Keratinocyte (primary cell): ENCODE measurements around the gene TMEM9. TPM values are rescaled to one million over a fixed set of nuclear protein-coding genes. Genes with fewer than 3 reads are reported as not detected.

Experiments used
- DNase-seq: peaks from one replicate; pipeline ENCODE4 v3.0.0-alpha.2; 2011; ENCODE audit warnings: low read depth, missing footprints, low spot score
- FAIRE-seq: peaks from 2 replicates; lab custom pipeline; 2011; peaks lifted over from hg19 to GRCh38; lab: Jason Lieb, UNC
- H2AFZ ChIP-seq: 2 replicates; pipeline ENCODE4 v1.6.0; 2012; ENCODE audit warnings: low read length, control low read depth, inconsistent platforms; ENCODE audit not compliant: control insufficient read depth
- H3K27ac ChIP-seq: 2 replicates; pipeline ENCODE4 v1.5.1; 2011; ENCODE audit warnings: low read length; ENCODE audit not compliant: control insufficient read depth, insufficient read depth
- H3K27me3 ChIP-seq: 3 replicates; pipeline ENCODE4 v1.6.0; 2011; ENCODE audit warnings: low read length; ENCODE audit not compliant: control insufficient read depth, insufficient read depth; ENCODE audit errors: extremely low read depth
- H3K36me3 ChIP-seq, 2 experiments: 2 replicates in 1 of 2; 3 replicates in 1 of 2; pipeline ENCODE4 v1.5.1; 2011; ENCODE audit warnings: low read length in 2 of 2, mild to moderate bottlenecking in 1 of 2; ENCODE audit not compliant: control insufficient read depth in 2 of 2, insufficient read depth in 2 of 2; ENCODE audit errors: extremely low read depth in 1 of 2
- H3K4me1 ChIP-seq: 3 replicates; pipeline ENCODE4 v1.5.1; 2011; ENCODE audit warnings: low read length; ENCODE audit not compliant: control insufficient read depth, insufficient read depth; ENCODE audit errors: extremely low read depth
- H3K4me2 ChIP-seq: 3 replicates; pipeline ENCODE4 v1.6.0; 2011; ENCODE audit warnings: low read depth, low read length; ENCODE audit not compliant: control insufficient read depth, insufficient read depth; ENCODE audit errors: extremely low read depth
- H3K4me3 ChIP-seq, 3 experiments: fragments of 200-600 bp in 1 of 3; sonication (generic) in 1 of 3; 2 replicates in 2 of 3; 3 replicates in 1 of 3; pipeline ENCODE4 v1.5.1; 2011 to 2016; ENCODE audit warnings: low read length in 3 of 3, mild to moderate bottlenecking in 3 of 3, control low read depth in 2 of 3, inconsistent platforms in 1 of 3, low read depth in 1 of 3, mixed read lengths in 1 of 3, mixed run types in 1 of 3, moderate library complexity in 1 of 3; ENCODE audit not compliant: control insufficient read depth in 2 of 3, insufficient read depth in 2 of 3; ENCODE audit errors: extremely low read depth in 1 of 3
- H3K79me2 ChIP-seq: 2 replicates; pipeline ENCODE4 v1.6.0; 2012; ENCODE audit warnings: low read length; ENCODE audit not compliant: control insufficient read depth, insufficient read depth
- H3K9ac ChIP-seq: 3 replicates; pipeline ENCODE4 v1.6.0; 2011; ENCODE audit warnings: low read length; ENCODE audit not compliant: control insufficient read depth, insufficient read depth; ENCODE audit errors: extremely low read depth
- H3K9me1 ChIP-seq: 3 replicates; pipeline ENCODE4 v1.6.0; 2011; ENCODE audit warnings: low read length; ENCODE audit not compliant: control insufficient read depth, insufficient read depth; ENCODE audit errors: extremely low read depth
- H3K9me3 ChIP-seq: 2 replicates; pipeline ENCODE4 v1.5.1; 2012; ENCODE audit warnings: low read depth, low read length; ENCODE audit not compliant: control insufficient read depth
- H4K20me1 ChIP-seq: 3 replicates; pipeline ENCODE4 v1.6.0; 2011; ENCODE audit warnings: low read length; ENCODE audit not compliant: control insufficient read depth, insufficient read depth; ENCODE audit errors: extremely low read depth
- CTCF ChIP-seq, 3 experiments: IDR thresholded peaks in 1 of 3; conservative IDR thresholded peaks in 1 of 3; optimal IDR thresholded peaks in 1 of 3; 2 replicates in 2 of 3; 3 replicates in 1 of 3; pipeline versions ENCODE3 to v1.5.1; 2011; ENCODE audit warnings: low read length in 3 of 3, mild to moderate bottlenecking in 3 of 3, moderate library complexity in 2 of 3, control low read depth in 1 of 3, inconsistent platforms in 1 of 3; ENCODE audit not compliant: insufficient read depth in 2 of 3; ENCODE audit errors: extremely low read depth in 1 of 3
- EZH2 ChIP-seq: IDR thresholded peaks from one replicate; pipeline ENCODE4 v1.6.1; 2012; ENCODE audit warnings: inconsistent platforms, mild to moderate bottlenecking, low read length, moderate library complexity
- dilution Hi-C: fragments of 300-500 bp; cut with MboI; formaldehyde crosslinking; loops from one replicate; pipeline ENCODE4 v1.7.0; 2020; ENCODE audit warnings: low sequenced_read_pairs; ENCODE audit not compliant: extremely low pct_ligation_motif_present
- polyA plus RNA-seq, 5 experiments: library from polyadenylated mRNA; depleted of rRNA in 3 of 5; stranded (reverse) in 3 of 5; stranded (forward) in 1 of 5; unstranded in 1 of 5; fragments of >200 nt; gene quantifications; 1 replicate in 1 of 5; 2 replicates in 3 of 5; 3 replicates in 1 of 5; pipeline versions ENCODE4 v1.2.1 to v1.2.3, GENCODE V29; 2011 to 2012; ENCODE audit warnings: missing spikeins in 2 of 5, low read depth in 1 of 5, low replicate concordance in 1 of 5

Gene TMEM9
- polyA plus RNA-seq, 1 donor (not counting 4 experiments of a cell fraction or from before 2014, with no cell fraction given), result 56.0 TPM

- dilution Hi-C loops, result no loop called here
- FAIRE-seq (no peak), DNase-seq (no peak)
- no peaks in the 10 kb centered on the region for H3K27me3 ChIP-seq
- no peak overlapping the region for H3K4me2 ChIP-seq
- H3K9ac ChIP-seq, result no peak overlapping the region
- no peaks in the 10 kb centered on the region for H4K20me1 ChIP-seq
- H2AFZ ChIP-seq, result no peak overlapping the region
- H3K4me3 ChIP-seq, result no peak overlapping the region
- peaks cover 3% of the 10 kb centered on the region for H3K4me1 ChIP-seq
- H3K9me3 ChIP-seq, result no peaks in the 10 kb centered on the region
- H3K36me3 ChIP-seq, result peaks cover 0 to 6% of the 10 kb centered on the region in 2 experiments
- H3K9me1 ChIP-seq, result no peaks in the 10 kb centered on the region
- H3K27ac ChIP-seq, result no peak overlapping the region
- no peak for TF ChIP-seq EZH2
- no peak for TF ChIP-seq CTCF (optimal IDR thresholded peaks at IDR 0.05 in 1 of 3, IDR thresholded peaks at IDR 0.05 in 1 of 3, conservative IDR thresholded peaks at IDR 0.05 in 1 of 3; ENCODE audit: extremely low read depth in 1 of 3, insufficient read depth in 2 of 3, low read length in 3 of 3)
- H3K79me2 ChIP-seq, result no peaks in the 10 kb centered on the region
Observed at GRCh38 chr1:201131398-201131797, 22.9 kb downstream of the TMEM9 start.

DNA sequence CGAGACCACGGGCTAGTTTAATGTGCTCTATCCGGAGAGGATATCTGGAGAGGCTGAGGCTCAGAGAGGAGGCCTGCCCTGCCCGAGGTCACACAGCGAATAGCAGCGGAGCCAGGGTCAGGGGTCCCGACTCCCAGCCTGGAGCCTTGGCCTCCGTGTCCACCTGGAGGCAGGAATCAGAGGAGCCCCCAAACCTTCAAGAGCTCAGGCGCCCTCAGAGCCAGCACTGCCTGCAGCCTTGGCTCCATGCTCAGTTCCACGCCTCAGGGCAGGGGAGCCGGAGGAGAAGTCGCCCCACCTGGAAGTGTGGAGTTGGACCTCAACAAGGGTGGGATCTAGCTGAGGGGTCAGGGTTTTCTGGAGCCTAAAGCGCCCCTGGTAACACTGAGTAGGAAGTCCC lies 25.3 kb downstream of the TMEM9 start:
- Histone ChIP-seq H2AFZ (no peak overlapping the region), H3K9ac (no peak overlapping the region), H3K27me3 (peaks cover 18% of the 10 kb centered on the region), H3K4me1 (peaks cover 11% of the 10 kb centered on the region), H3K9me3 (no peaks in the 10 kb centered on the region), H3K9me1 (no peaks in the 10 kb centered on the region), H3K4me3 (no peak overlapping the region), H3K79me2 (no peaks in the 10 kb centered on the region), H3K27ac (no peak overlapping the region), H3K4me2 (no peak overlapping the region), H4K20me1 (no peaks in the 10 kb centered on the region), H3K36me3 (no peaks in the 10 kb centered on the region)
- dilution Hi-C loops, result no loop called here
- DNase-seq (no peak), FAIRE-seq (no peak)
- no peak for TF ChIP-seq EZH2
- no peak for TF ChIP-seq CTCF (optimal IDR thresholded peaks at IDR 0.05 in 1 of 3, IDR thresholded peaks at IDR 0.05 in 1 of 3, conservative IDR thresholded peaks at IDR 0.05 in 1 of 3; ENCODE audit: extremely low read depth in 1 of 3, insufficient read depth in 2 of 3, low read length in 3 of 3)
